ENCODE data around the gene MYO16.

DNA sequence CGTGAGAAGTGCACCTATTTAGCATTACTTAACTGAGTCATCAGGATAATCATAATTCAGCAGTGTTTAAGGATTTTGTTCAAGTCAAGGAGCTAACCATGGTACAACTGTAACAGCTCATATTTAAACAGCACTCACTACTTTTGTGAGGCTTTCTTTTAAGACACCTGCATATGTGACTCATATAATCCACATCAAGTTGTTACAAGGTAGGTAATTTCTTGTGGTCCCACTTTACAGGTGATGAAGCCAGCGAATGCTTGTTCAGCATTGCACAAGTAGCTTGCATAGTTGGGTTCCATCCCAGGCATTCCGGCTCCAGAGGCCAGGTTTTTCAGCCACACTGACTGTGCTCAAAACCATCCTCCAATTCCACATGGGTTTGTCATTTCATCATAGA is 569.2 kb downstream of the MYO16 start:
- TF ChIP-seq, protein P1, sequence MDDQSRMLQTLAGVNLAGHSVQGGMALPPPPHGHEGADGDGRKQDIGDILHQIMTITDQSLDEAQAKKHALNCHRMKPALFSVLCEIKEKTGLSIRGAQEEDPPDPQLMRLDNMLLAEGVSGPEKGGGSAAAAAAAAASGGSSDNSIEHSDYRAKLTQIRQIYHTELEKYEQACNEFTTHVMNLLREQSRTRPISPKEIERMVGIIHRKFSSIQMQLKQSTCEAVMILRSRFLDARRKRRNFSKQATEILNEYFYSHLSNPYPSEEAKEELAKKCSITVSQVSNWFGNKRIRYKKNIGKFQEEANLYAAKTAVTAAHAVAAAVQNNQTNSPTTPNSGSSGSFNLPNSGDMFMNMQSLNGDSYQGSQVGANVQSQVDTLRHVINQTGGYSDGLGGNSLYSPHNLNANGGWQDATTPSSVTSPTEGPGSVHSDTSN (CRISPR knock-in tag; IDR thresholded peaks at IDR 0.05) = no peak
- no peak for TF ChIP-seq ZNF121 (tag by site-specific recombination; IDR thresholded peaks at IDR 0.05)
- TF ChIP-seq, protein P2, sequence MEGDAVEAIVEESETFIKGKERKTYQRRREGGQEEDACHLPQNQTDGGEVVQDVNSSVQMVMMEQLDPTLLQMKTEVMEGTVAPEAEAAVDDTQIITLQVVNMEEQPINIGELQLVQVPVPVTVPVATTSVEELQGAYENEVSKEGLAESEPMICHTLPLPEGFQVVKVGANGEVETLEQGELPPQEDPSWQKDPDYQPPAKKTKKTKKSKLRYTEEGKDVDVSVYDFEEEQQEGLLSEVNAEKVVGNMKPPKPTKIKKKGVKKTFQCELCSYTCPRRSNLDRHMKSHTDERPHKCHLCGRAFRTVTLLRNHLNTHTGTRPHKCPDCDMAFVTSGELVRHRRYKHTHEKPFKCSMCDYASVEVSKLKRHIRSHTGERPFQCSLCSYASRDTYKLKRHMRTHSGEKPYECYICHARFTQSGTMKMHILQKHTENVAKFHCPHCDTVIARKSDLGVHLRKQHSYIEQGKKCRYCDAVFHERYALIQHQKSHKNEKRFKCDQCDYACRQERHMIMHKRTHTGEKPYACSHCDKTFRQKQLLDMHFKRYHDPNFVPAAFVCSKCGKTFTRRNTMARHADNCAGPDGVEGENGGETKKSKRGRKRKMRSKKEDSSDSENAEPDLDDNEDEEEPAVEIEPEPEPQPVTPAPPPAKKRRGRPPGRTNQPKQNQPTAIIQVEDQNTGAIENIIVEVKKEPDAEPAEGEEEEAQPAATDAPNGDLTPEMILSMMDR (tag by site-specific recombination; IDR thresholded peaks at IDR 0.05) = no peak
- no peak for TF ChIP-seq ZBTB17 (tag by site-specific recombination; IDR thresholded peaks at IDR 0.05)
- TF ChIP-seq, protein P3, sequence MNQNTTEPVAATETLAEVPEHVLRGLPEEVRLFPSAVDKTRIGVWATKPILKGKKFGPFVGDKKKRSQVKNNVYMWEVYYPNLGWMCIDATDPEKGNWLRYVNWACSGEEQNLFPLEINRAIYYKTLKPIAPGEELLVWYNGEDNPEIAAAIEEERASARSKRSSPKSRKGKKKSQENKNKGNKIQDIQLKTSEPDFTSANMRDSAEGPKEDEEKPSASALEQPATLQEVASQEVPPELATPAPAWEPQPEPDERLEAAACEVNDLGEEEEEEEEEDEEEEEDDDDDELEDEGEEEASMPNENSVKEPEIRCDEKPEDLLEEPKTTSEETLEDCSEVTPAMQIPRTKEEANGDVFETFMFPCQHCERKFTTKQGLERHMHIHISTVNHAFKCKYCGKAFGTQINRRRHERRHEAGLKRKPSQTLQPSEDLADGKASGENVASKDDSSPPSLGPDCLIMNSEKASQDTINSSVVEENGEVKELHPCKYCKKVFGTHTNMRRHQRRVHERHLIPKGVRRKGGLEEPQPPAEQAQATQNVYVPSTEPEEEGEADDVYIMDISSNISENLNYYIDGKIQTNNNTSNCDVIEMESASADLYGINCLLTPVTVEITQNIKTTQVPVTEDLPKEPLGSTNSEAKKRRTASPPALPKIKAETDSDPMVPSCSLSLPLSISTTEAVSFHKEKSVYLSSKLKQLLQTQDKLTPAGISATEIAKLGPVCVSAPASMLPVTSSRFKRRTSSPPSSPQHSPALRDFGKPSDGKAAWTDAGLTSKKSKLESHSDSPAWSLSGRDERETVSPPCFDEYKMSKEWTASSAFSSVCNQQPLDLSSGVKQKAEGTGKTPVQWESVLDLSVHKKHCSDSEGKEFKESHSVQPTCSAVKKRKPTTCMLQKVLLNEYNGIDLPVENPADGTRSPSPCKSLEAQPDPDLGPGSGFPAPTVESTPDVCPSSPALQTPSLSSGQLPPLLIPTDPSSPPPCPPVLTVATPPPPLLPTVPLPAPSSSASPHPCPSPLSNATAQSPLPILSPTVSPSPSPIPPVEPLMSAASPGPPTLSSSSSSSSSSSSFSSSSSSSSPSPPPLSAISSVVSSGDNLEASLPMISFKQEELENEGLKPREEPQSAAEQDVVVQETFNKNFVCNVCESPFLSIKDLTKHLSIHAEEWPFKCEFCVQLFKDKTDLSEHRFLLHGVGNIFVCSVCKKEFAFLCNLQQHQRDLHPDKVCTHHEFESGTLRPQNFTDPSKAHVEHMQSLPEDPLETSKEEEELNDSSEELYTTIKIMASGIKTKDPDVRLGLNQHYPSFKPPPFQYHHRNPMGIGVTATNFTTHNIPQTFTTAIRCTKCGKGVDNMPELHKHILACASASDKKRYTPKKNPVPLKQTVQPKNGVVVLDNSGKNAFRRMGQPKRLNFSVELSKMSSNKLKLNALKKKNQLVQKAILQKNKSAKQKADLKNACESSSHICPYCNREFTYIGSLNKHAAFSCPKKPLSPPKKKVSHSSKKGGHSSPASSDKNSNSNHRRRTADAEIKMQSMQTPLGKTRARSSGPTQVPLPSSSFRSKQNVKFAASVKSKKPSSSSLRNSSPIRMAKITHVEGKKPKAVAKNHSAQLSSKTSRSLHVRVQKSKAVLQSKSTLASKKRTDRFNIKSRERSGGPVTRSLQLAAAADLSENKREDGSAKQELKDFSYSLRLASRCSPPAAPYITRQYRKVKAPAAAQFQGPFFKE (tag by site-specific recombination; IDR thresholded peaks at IDR 0.05; ENCODE audit: borderline replicate concordance) = no peak
- no peak for TF ChIP-seq ZNF530 (tag by site-specific recombination; IDR thresholded peaks at IDR 0.05; ENCODE audit: low read depth)

All from HEK293 (cell line).